ENCODE measurements around the gene USP5. TPM values are rescaled to one million over a fixed set of nuclear protein-coding genes. Genes with fewer than 3 reads are reported as not detected.

USP5 gene
- total and polyA plus RNA-seq, 2 donors (not counting 1 experiment from before 2014, with no cell fraction given) = 35.1 to 59.7 TPM

- Mint-ChIP-seq H3K27ac (no peak overlapping the region), H3K9me3 (ENCODE audit: insufficient read depth) (no peaks in the 10 kb centered on the region), H3K4me3 (no peak overlapping the region), H3K4me1 (no peaks in the 10 kb centered on the region), H3K27me3 (no peaks in the 10 kb centered on the region)
- H3K4me1 ChIP-seq (ENCODE audit: control insufficient read depth in 2 of 2, insufficient read depth in 2 of 2, low read length in 2 of 2) = no peaks in the 10 kb centered on the region
- WGBS (ENCODE audit: insufficient coverage) = 99% methylated on average over 6 of the region's 9 CpGs
- DNase-seq (no peak), ATAC-seq (ENCODE audit: low read depth) (no peak)
- H3K9ac ChIP-seq (ENCODE audit: low read length) = no peak overlapping the region
- no peak overlapping the region for H3K4me2 ChIP-seq (replicated peaks; ENCODE audit: low read depth, low read length, poor library complexity, severe bottlenecking)
- ChIA-PET POLR2A (no interaction called here), CTCF (interaction anchor here (1.4 to 2.4 kb wide), 2 partner anchors 9 to 13 kb away, joined by 4 to 7 read pairs; partner anchors contain the start of gene SPSB2)
- no peak overlapping the region for H2AFZ ChIP-seq (ENCODE audit: insufficient read depth, low read depth, low read length, poor library complexity, severe bottlenecking)
- no peaks in the 10 kb centered on the region for H3K27me3 ChIP-seq (replicated peaks in 1 of 4; ENCODE audit: control extremely low read depth in 1 of 4, control insufficient read depth in 3 of 4, insufficient read depth in 4 of 4, low read length in 3 of 4)
- no peak overlapping the region for H3K4me3 ChIP-seq (ENCODE audit: control extremely low read depth in 1 of 5, extremely low read depth in 1 of 5, insufficient read depth in 1 of 5, low read depth in 2 of 5, low read length in 4 of 5)
- peaks cover 29% of the 10 kb centered on the region for H3K79me2 ChIP-seq (ENCODE audit: control insufficient read depth, insufficient read depth, low read length)
- H3K36me3 ChIP-seq (replicated peaks in 1 of 2; ENCODE audit: control extremely low read depth in 1 of 2, control insufficient read depth in 1 of 2, extremely low read depth in 1 of 2, insufficient read depth in 2 of 2, low read length in 1 of 2) = peaks cover 0 to 84% of the 10 kb centered on the region in 2 experiments
- H3K27ac ChIP-seq (ENCODE audit: low read length in 2 of 2) = no peak overlapping the region
- H4K20me1 ChIP-seq (ENCODE audit: control insufficient read depth, insufficient read depth, low read length, poor library complexity, severe bottlenecking) = peaks cover 5% of the 10 kb centered on the region
- H3K9me3 ChIP-seq (ENCODE audit: control extremely low read depth in 1 of 3, control insufficient read depth in 2 of 3, insufficient read depth in 1 of 3, low read length in 2 of 3) = no peaks in the 10 kb centered on the region
- intact Hi-C loops (cut with micrococcal nuclease) = no loop called here
- TF ChIP-seq EZH2 (IDR thresholded peaks at IDR 0.05; ENCODE audit: borderline replicate concordance, insufficient read depth, low read depth, low read length, poor library complexity, severe bottlenecking) (no peak), CTCF (IDR thresholded peaks at IDR 0.05) (no peak)
Observed at GRCh38 chr12:6860116-6860515, 8.2 kb downstream of the USP5 start.

GRCh38 chr12:6860942-6861341 lies 9.0 kb downstream of the USP5 start:
- POLR2A ChIA-PET = interaction anchor here (1.1 kb wide), 1 partner anchor 9 kb away, joined by 3 read pairs; the partner anchor contains the start of gene USP5
- H3K4me2 ChIP-seq (replicated peaks; ENCODE audit: low read depth, low read length, poor library complexity, severe bottlenecking) = no peak overlapping the region
- 97% methylated on average over 7 of the region's 7 CpGs for WGBS (ENCODE audit: insufficient coverage)
- no peaks in the 10 kb centered on the region for H3K27me3 Mint-ChIP-seq
- H3K4me1 Mint-ChIP-seq = peaks cover 3% of the 10 kb centered on the region
- TF ChIP-seq CTCF (IDR thresholded peaks at IDR 0.05) (no peak), EZH2 (IDR thresholded peaks at IDR 0.05; ENCODE audit: borderline replicate concordance, insufficient read depth, low read depth, low read length, poor library complexity, severe bottlenecking) (no peak)
- CTCF ChIA-PET = interaction anchor here (0.9 to 2.4 kb wide), 4 partner anchors 8 to 251 kb away, joined by 3 to 7 read pairs (median 4); no protein-coding TSS in a partner anchor
- no peak for DNase-seq
- no peaks in the 10 kb centered on the region for H3K27me3 ChIP-seq (replicated peaks in 1 of 4; ENCODE audit: control extremely low read depth in 1 of 4, control insufficient read depth in 3 of 4, insufficient read depth in 4 of 4, low read length in 3 of 4)
- H3K4me3 Mint-ChIP-seq = no peak overlapping the region
- no peak overlapping the region for H2AFZ ChIP-seq (ENCODE audit: insufficient read depth, low read depth, low read length, poor library complexity, severe bottlenecking)
- peaks cover 0 to 76% of the 10 kb centered on the region in 2 experiments for H3K36me3 ChIP-seq (replicated peaks in 1 of 2; ENCODE audit: control extremely low read depth in 1 of 2, control insufficient read depth in 1 of 2, extremely low read depth in 1 of 2, insufficient read depth in 2 of 2, low read length in 1 of 2)
- H3K9me3 ChIP-seq (ENCODE audit: control extremely low read depth in 1 of 3, control insufficient read depth in 2 of 3, insufficient read depth in 1 of 3, low read length in 2 of 3) = no peaks in the 10 kb centered on the region
- H3K27ac Mint-ChIP-seq = no peak overlapping the region
- intact Hi-C loops (cut with micrococcal nuclease) = no loop called here
- peaks cover 21% of the 10 kb centered on the region for H3K79me2 ChIP-seq (ENCODE audit: control insufficient read depth, insufficient read depth, low read length)
- no peaks in the 10 kb centered on the region for H3K4me1 ChIP-seq (ENCODE audit: control insufficient read depth in 2 of 2, insufficient read depth in 2 of 2, low read length in 2 of 2)
- H3K27ac ChIP-seq (ENCODE audit: low read length in 2 of 2) = no peak overlapping the region
- ATAC-seq (ENCODE audit: low read depth) = no peak
- no peaks in the 10 kb centered on the region for H3K9me3 Mint-ChIP-seq (ENCODE audit: insufficient read depth)
- H4K20me1 ChIP-seq (ENCODE audit: control insufficient read depth, insufficient read depth, low read length, poor library complexity, severe bottlenecking) = peaks cover under 1% of the 10 kb centered on the region
- H3K9ac ChIP-seq (ENCODE audit: low read length) = no peak overlapping the region
- no peak overlapping the region for H3K4me3 ChIP-seq (ENCODE audit: control extremely low read depth in 1 of 5, extremely low read depth in 1 of 5, insufficient read depth in 1 of 5, low read depth in 2 of 5, low read length in 4 of 5)

Measured in B cell (primary cell).